ENCODE data around the gene PDE3A. TPM values are rescaled to one million over a fixed set of nuclear protein-coding genes. Genes with fewer than 3 reads are reported as not detected.

PDE3A gene
- total and polyA plus RNA-seq, 10 of the 15 experiments (the other 5 are each of a cell fraction or from before 2014, with no cell fraction given) = 0.01 to 2.6 (median 1.5) TPM

DNA sequence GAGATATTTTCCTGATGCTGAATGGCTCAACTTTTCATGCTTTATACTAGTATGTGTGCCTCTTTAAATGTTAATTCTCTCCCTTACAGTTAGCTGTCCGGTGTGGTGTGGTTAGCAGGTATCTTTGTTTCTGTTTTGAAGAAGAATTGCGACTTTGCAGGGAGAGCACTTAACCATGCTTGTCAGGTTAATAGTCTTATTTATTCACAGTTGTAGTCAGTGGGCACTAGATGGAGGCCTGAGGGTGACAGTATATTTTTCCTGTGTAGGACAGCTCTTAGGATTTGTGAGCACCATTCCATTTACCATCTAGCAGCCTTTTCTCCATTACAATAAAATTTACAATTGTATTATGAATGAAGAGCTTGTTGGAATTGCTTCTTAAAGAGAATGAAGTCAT lies 34.9 kb downstream of the PDE3A start:
- ChIA-PET POLR2A (no interaction called here), RAD21 (ENCODE audit: unreplicated experiment) (no interaction called here), SMC1A (ENCODE audit: uncharacterized antibody, unreplicated experiment) (no interaction called here), CTCF (no interaction called here)
- Histone ChIP-seq H3K79me2 (ENCODE audit: control insufficient read depth, insufficient read depth, low read length) (no peaks in the 10 kb centered on the region), H3K4me3 (no peak overlapping the region), H3K27ac (ENCODE audit: control insufficient read depth, insufficient read depth) (no peak overlapping the region), H3K27me3 (replicated peaks in 1 of 2; ENCODE audit: control insufficient read depth in 2 of 2, insufficient read depth in 2 of 2, low read length in 1 of 2) (no peaks in the 10 kb centered on the region), H3K9ac (ENCODE audit: control insufficient read depth, insufficient read depth, low read length) (no peak overlapping the region), H2AFZ (ENCODE audit: control insufficient read depth, low read depth, low read length) (no peak overlapping the region), H4K20me1 (ENCODE audit: control insufficient read depth, insufficient read depth) (no peaks in the 10 kb centered on the region), H3K4me1 (ENCODE audit: control insufficient read depth, insufficient read depth, low read length) (no peaks in the 10 kb centered on the region), H3K9me3 (replicated peaks; ENCODE audit: control insufficient read depth, insufficient read depth, low read length) (no peaks in the 10 kb centered on the region), H3K36me3 (ENCODE audit: control insufficient read depth in 2 of 2, insufficient read depth in 2 of 2, low read length in 1 of 2) (no peaks in the 10 kb centered on the region), H3K4me2 (ENCODE audit: control insufficient read depth, insufficient read depth) (no peak overlapping the region)
- FAIRE-seq (no peak), ATAC-seq (no peak), DNase-seq (ENCODE audit: low read depth, low spot score) (no peak)
- no TSS peak for BruUV-seq (replicated peaks)
- intact Hi-C loops (cut with micrococcal nuclease; ENCODE audit: unreplicated experiment) (no loop called here), in situ Hi-C loops (cut with MboI) (no loop called here)
- 30% methylated on average over 2 of the region's 2 CpGs for WGBS (ENCODE audit: insufficient coverage, insufficient replicate concordance, low lambda C conversion rate, missing lambda C conversion rate)
- TF ChIP-seq, protein P1, sequence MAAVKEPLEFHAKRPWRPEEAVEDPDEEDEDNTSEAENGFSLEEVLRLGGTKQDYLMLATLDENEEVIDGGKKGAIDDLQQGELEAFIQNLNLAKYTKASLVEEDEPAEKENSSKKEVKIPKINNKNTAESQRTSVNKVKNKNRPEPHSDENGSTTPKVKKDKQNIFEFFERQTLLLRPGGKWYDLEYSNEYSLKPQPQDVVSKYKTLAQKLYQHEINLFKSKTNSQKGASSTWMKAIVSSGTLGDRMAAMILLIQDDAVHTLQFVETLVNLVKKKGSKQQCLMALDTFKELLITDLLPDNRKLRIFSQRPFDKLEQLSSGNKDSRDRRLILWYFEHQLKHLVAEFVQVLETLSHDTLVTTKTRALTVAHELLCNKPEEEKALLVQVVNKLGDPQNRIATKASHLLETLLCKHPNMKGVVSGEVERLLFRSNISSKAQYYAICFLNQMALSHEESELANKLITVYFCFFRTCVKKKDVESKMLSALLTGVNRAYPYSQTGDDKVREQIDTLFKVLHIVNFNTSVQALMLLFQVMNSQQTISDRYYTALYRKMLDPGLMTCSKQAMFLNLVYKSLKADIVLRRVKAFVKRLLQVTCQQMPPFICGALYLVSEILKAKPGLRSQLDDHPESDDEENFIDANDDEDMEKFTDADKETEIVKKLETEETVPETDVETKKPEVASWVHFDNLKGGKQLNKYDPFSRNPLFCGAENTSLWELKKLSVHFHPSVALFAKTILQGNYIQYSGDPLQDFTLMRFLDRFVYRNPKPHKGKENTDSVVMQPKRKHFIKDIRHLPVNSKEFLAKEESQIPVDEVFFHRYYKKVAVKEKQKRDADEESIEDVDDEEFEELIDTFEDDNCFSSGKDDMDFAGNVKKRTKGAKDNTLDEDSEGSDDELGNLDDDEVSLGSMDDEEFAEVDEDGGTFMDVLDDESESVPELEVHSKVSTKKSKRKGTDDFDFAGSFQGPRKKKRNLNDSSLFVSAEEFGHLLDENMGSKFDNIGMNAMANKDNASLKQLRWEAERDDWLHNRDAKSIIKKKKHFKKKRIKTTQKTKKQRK (IDR thresholded peaks at IDR 0.05; ENCODE audit: low read depth, low read length) = no peak
- TF ChIP-seq JUND (IDR thresholded peaks at IDR 0.05; ENCODE audit: low read depth, low read length) (no peak), JUNB (IDR thresholded peaks at IDR 0.05) (no peak), SPI1 (IDR thresholded peaks at IDR 0.05; ENCODE audit: borderline replicate concordance, insufficient read depth, low read depth, low read length) (no peak), EP300 (IDR thresholded peaks at IDR 0.05; ENCODE audit: borderline replicate concordance in 1 of 2, control insufficient read depth in 1 of 2, low read depth in 2 of 2, low read length in 2 of 2) (no peak), SUPT20H (IDR thresholded peaks at IDR 0.05; ENCODE audit: borderline replicate concordance, control insufficient read depth, low read depth, low read length) (no peak), RUNX3 (IDR thresholded peaks at IDR 0.05; ENCODE audit: low read length) (no peak), SREBF2 (IDR thresholded peaks at IDR 0.05; ENCODE audit: low read length) (no peak), EGR1 (IDR thresholded peaks at IDR 0.05; ENCODE audit: borderline replicate concordance in 1 of 2, low read depth in 2 of 2, low read length in 2 of 2) (no peak), POU2F2 (IDR thresholded peaks at IDR 0.05; ENCODE audit: borderline replicate concordance, low read depth, low read length) (no peak), CBX5 (IDR thresholded peaks at IDR 0.05; ENCODE audit: low read depth) (no peak)
- TF ChIP-seq, protein P2, sequence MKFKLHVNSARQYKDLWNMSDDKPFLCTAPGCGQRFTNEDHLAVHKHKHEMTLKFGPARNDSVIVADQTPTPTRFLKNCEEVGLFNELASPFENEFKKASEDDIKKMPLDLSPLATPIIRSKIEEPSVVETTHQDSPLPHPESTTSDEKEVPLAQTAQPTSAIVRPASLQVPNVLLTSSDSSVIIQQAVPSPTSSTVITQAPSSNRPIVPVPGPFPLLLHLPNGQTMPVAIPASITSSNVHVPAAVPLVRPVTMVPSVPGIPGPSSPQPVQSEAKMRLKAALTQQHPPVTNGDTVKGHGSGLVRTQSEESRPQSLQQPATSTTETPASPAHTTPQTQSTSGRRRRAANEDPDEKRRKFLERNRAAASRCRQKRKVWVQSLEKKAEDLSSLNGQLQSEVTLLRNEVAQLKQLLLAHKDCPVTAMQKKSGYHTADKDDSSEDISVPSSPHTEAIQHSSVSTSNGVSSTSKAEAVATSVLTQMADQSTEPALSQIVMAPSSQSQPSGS (IDR thresholded peaks at IDR 0.05; ENCODE audit: low read length) = no peak
- TF ChIP-seq, protein P3, sequence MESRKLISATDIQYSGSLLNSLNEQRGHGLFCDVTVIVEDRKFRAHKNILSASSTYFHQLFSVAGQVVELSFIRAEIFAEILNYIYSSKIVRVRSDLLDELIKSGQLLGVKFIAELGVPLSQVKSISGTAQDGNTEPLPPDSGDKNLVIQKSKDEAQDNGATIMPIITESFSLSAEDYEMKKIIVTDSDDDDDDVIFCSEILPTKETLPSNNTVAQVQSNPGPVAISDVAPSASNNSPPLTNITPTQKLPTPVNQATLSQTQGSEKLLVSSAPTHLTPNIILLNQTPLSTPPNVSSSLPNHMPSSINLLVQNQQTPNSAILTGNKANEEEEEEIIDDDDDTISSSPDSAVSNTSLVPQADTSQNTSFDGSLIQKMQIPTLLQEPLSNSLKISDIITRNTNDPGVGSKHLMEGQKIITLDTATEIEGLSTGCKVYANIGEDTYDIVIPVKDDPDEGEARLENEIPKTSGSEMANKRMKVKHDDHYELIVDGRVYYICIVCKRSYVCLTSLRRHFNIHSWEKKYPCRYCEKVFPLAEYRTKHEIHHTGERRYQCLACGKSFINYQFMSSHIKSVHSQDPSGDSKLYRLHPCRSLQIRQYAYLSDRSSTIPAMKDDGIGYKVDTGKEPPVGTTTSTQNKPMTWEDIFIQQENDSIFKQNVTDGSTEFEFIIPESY (IDR thresholded peaks at IDR 0.05) = no peak
- TF ChIP-seq, protein P4, sequence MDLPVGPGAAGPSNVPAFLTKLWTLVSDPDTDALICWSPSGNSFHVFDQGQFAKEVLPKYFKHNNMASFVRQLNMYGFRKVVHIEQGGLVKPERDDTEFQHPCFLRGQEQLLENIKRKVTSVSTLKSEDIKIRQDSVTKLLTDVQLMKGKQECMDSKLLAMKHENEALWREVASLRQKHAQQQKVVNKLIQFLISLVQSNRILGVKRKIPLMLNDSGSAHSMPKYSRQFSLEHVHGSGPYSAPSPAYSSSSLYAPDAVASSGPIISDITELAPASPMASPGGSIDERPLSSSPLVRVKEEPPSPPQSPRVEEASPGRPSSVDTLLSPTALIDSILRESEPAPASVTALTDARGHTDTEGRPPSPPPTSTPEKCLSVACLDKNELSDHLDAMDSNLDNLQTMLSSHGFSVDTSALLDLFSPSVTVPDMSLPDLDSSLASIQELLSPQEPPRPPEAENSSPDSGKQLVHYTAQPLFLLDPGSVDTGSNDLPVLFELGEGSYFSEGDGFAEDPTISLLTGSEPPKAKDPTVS (IDR thresholded peaks at IDR 0.05; ENCODE audit: low read depth, low read length) = no peak
